ENCODE data around the gene HINT1. TPM values are rescaled to one million over a fixed set of nuclear protein-coding genes. Genes with fewer than 3 reads are reported as not detected.

Gene HINT1
- total RNA-seq, 1 donor from 2014 or later = 201 TPM

GRCh38 chr5:131160134-131160533 is 4.9 kb downstream of the HINT1 start:
- H3K4me1 Mint-ChIP-seq = peaks cover 30% of the 10 kb centered on the region
- TF ChIP-seq CTCF (IDR thresholded peaks at IDR 0.05) = no peak
- no peaks in the 10 kb centered on the region for H3K9me3 Mint-ChIP-seq
- no peak overlapping the region for H3K4me3 Mint-ChIP-seq
- peaks cover 73% of the 10 kb centered on the region for H3K36me3 Mint-ChIP-seq (ENCODE audit: low read depth)
- ATAC-seq (ENCODE audit: low read depth) = no peak
- DNase-seq = no peak
- POLR2A ChIA-PET = no interaction called here
- intact Hi-C loops (cut with micrococcal nuclease) = no loop called here
- H3K27me3 Mint-ChIP-seq = no peaks in the 10 kb centered on the region
- CTCF ChIA-PET = no interaction called here
- H3K27ac Mint-ChIP-seq = no peak overlapping the region

GRCh38 chr5:131156957-131157356 is 8.1 kb downstream of the HINT1 start:
- Mint-ChIP-seq H3K9me3 (no peaks in the 10 kb centered on the region), H3K27me3 (no peaks in the 10 kb centered on the region), H3K27ac (no peak overlapping the region), H3K4me3 (no peak overlapping the region), H3K4me1 (peaks cover 7% of the 10 kb centered on the region), H3K36me3 (ENCODE audit: low read depth) (peaks cover 51% of the 10 kb centered on the region)
- no peak for TF ChIP-seq CTCF (IDR thresholded peaks at IDR 0.05)
- CTCF ChIA-PET = no interaction called here
- ATAC-seq (ENCODE audit: low read depth) (no peak), DNase-seq (no peak)
- intact Hi-C loops (cut with micrococcal nuclease) = no loop called here
- POLR2A ChIA-PET = interaction anchor here (0.6 kb wide), 1 partner anchor 64 kb away, joined by 4 read pairs; no protein-coding TSS in a partner anchor

DNA sequence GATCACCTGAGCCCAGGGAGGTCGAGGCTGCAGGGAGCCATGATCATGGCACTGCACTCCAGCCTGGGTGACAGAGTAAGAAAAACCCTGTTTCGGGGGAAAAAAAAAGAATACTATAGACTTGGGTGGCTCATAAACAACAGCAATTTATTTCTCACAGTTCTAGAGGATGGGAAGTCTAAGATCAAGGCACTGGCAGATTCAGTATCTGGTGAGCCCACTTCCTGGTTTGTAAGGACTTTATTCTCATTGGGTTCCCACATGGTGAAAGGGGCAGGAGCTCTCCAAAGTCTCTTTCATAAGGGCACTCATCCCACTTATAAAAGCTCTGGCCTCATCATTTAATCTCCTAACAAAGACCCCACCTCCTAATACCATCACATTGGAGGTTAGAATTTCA is 8.7 kb downstream of the HINT1 start:
- DNase-seq (no peak), ATAC-seq (ENCODE audit: low read depth) (no peak)
- H3K36me3 Mint-ChIP-seq (ENCODE audit: low read depth) = peaks cover 45% of the 10 kb centered on the region
- no peak overlapping the region for H3K4me3 Mint-ChIP-seq
- ChIA-PET POLR2A (no interaction called here), CTCF (no interaction called here)
- no peak for TF ChIP-seq CTCF (IDR thresholded peaks at IDR 0.05)
- no peaks in the 10 kb centered on the region for H3K27me3 Mint-ChIP-seq
- peaks cover 3% of the 10 kb centered on the region for H3K4me1 Mint-ChIP-seq
- intact Hi-C loops (cut with micrococcal nuclease) = no loop called here
- no peaks in the 10 kb centered on the region for H3K9me3 Mint-ChIP-seq
- H3K27ac Mint-ChIP-seq = no peak overlapping the region

- intact Hi-C loops (cut with micrococcal nuclease) = no loop called here
Observed at GRCh38 chr5:131151216-131151615, 13.8 kb downstream of the HINT1 start.

DNA sequence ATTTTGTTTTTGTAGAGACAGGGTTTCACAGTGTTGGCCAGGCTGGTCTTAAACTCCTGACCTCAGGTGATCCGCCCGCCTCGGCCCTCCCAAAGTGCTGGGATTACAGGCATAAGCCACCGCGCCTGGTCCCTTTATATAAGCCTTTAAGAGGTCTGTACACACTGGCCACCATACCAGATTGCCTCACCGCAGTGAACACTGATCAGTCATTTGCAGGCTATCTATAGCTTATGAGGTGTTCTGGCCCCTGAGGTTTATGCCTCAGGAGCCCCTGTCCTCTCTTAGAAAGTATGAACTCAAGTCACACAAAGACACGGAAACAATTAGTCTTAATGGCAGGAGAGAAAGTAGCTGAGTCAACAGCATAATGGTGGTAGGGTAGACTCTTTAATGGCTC is 14.6 kb downstream of the HINT1 start:
- Mint-ChIP-seq H3K9me3 (no peaks in the 10 kb centered on the region), H3K4me1 (no peaks in the 10 kb centered on the region), H3K27ac (no peak overlapping the region), H3K27me3 (no peaks in the 10 kb centered on the region), H3K4me3 (no peak overlapping the region), H3K36me3 (ENCODE audit: low read depth) (no peaks in the 10 kb centered on the region)
- ChIA-PET CTCF (no interaction called here), POLR2A (no interaction called here)
- intact Hi-C loops (cut with micrococcal nuclease) = no loop called here
- no peak for ATAC-seq (ENCODE audit: low read depth)
- no peak for DNase-seq
- TF ChIP-seq CTCF (IDR thresholded peaks at IDR 0.05) = no peak

More at GRCh38 chr5:131151216-131151615, 13.8 kb downstream of the HINT1 start:
- ATAC-seq (ENCODE audit: low read depth) (no peak), DNase-seq (no peak)
- H3K9me3 Mint-ChIP-seq = no peaks in the 10 kb centered on the region
- no peak for TF ChIP-seq CTCF (IDR thresholded peaks at IDR 0.05)
- CTCF ChIA-PET = interaction anchor here (0.6 kb wide), 1 partner anchor 12 kb away, joined by 3 read pairs; no protein-coding TSS in a partner anchor
- H3K36me3 Mint-ChIP-seq (ENCODE audit: low read depth) = peaks cover under 1% of the 10 kb centered on the region
- H3K4me3 Mint-ChIP-seq = no peak overlapping the region
- POLR2A ChIA-PET = no interaction called here
- no peak overlapping the region for H3K27ac Mint-ChIP-seq
- no peaks in the 10 kb centered on the region for H3K27me3 Mint-ChIP-seq
- no peaks in the 10 kb centered on the region for H3K4me1 Mint-ChIP-seq
